ENCODE measurements around the gene OLIG2.

DNA sequence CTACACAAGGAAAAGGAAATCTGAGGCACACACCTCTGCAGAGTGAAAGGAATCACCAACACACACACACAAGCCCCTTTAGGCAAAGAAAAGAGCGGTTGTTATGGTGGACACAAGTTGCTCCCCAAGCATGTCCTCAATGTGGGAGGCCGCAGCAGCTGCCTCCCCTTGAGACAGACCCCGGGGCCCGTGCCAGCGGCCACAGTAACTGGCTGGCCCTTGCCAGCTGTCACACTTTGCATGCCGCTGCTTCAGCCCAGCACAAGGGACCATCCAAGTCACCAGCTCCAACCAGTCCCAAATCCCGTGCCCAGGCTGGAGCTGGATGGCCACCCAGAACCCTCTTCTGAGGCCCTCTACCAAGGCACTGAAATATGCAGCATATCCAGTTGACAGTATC lies 41.3 kb downstream of the OLIG2 start:
- TF ChIP-seq, protein P1, sequence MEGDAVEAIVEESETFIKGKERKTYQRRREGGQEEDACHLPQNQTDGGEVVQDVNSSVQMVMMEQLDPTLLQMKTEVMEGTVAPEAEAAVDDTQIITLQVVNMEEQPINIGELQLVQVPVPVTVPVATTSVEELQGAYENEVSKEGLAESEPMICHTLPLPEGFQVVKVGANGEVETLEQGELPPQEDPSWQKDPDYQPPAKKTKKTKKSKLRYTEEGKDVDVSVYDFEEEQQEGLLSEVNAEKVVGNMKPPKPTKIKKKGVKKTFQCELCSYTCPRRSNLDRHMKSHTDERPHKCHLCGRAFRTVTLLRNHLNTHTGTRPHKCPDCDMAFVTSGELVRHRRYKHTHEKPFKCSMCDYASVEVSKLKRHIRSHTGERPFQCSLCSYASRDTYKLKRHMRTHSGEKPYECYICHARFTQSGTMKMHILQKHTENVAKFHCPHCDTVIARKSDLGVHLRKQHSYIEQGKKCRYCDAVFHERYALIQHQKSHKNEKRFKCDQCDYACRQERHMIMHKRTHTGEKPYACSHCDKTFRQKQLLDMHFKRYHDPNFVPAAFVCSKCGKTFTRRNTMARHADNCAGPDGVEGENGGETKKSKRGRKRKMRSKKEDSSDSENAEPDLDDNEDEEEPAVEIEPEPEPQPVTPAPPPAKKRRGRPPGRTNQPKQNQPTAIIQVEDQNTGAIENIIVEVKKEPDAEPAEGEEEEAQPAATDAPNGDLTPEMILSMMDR (IDR thresholded peaks at IDR 0.05): no peak
- no peak for TF ChIP-seq EP300 (IDR thresholded peaks at IDR 0.05)
- TF ChIP-seq POLR2AphosphoS5 (IDR thresholded peaks at IDR 0.05): no peak

All from gastroesophageal sphincter (tissue), 3 donors.